Ascending aorta (tissue), 2 donors: ENCODE results near the gene KIAA0040. TPM values are rescaled to one million over a fixed set of nuclear protein-coding genes. Genes with fewer than 3 reads are reported as not detected.

Experiments
- DNase-seq, 2 donors: peaks; one replicate each; pipeline ENCODE4 v3.0.0-alpha.2; 2019; ENCODE audit warnings: low spot score in 2 of 2
- H3K27ac ChIP-seq, 2 donors: fragments of 200-600 bp; sonication (generic); one replicate each; pipeline ENCODE4 v1.5.1; 2016 to 2017; ENCODE audit warnings: mild to moderate bottlenecking in 1 of 2
- H3K27me3 ChIP-seq: fragments of 200-600 bp; sonication (generic); one replicate; pipeline ENCODE4 v1.5.1; 2017
- H3K36me3 ChIP-seq, 2 donors: fragments of 200-600 bp; sonication (generic); one replicate each; pipeline ENCODE4 v1.5.1; 2016
- H3K4me1 ChIP-seq, 2 donors: fragments of 200-600 bp; sonication (generic); one replicate each; pipeline ENCODE4 v1.5.1; 2016 to 2017; ENCODE audit warnings: mild to moderate bottlenecking in 1 of 2
- H3K4me3 ChIP-seq, 2 donors: fragments of 200-600 bp; sonication (generic); one replicate each; pipeline ENCODE4 v1.5.1; 2016 to 2017; ENCODE audit warnings: mild to moderate bottlenecking in 1 of 2
- H3K9me3 ChIP-seq, 2 donors: fragments of 200-600 bp; sonication (generic); one replicate each; pipeline ENCODE4 v1.5.1; 2016
- CTCF ChIP-seq, 3 experiments: fragments of 200-600 bp in 2 of 3; fragments of 450-650 bp in 1 of 3; sonication (generic) in 2 of 3; IDR thresholded peaks; one replicate each; pipeline ENCODE4 v1.5.1; 2016 to 2019; ENCODE audit warnings: antibody characterized with exemption in 3 of 3, mild to moderate bottlenecking in 1 of 3, moderate library complexity in 1 of 3
- intact Hi-C: fragments of 100-400 bp; cut with DNase I; formaldehyde crosslinking; loops from one replicate; pipeline ENCODE4 v1.15.1; 2023
- total RNA-seq: library from RNA; depleted of rRNA; stranded (reverse); fragments of >200 nt; gene quantifications from one replicate; pipeline ENCODE4 v1.1.0, GENCODE V29; 2016

KIAA0040 gene
- total RNA-seq, 1 donor from 2014 or later, result 36.7 TPM

GRCh38 chr1:175130649-175131045 lies 61.9 kb downstream of the KIAA0040 start:
- TF ChIP-seq CTCF (IDR thresholded peaks at IDR 0.05), result no peak
- H3K9me3 ChIP-seq, result no peaks in the 10 kb centered on the region
- no peak overlapping the region for H3K4me3 ChIP-seq
- DNase-seq, result no peak
- no peaks in the 10 kb centered on the region for H3K27me3 ChIP-seq
- intact Hi-C loops, result no loop called here
- H3K27ac ChIP-seq, result no peak overlapping the region
- no peaks in the 10 kb centered on the region for H3K36me3 ChIP-seq
- peaks cover 0 to 7% of the 10 kb centered on the region in 2 donors for H3K4me1 ChIP-seq

- peaks cover 0 to 7% of the 10 kb centered on the region in 2 donors for H3K4me1 ChIP-seq
- intact Hi-C loops, result loop anchor here (10.0 kb wide), 1 partner anchor 355 kb away; no protein-coding TSS in a partner anchor
- H3K9me3 ChIP-seq, result no peaks in the 10 kb centered on the region
- no peak for DNase-seq
- no peak overlapping the region for H3K4me3 ChIP-seq
- no peaks in the 10 kb centered on the region for H3K36me3 ChIP-seq
- H3K27ac ChIP-seq, result no peak overlapping the region
- TF ChIP-seq CTCF (IDR thresholded peaks at IDR 0.05), result no peak
- H3K27me3 ChIP-seq, result no peaks in the 10 kb centered on the region
Measured at GRCh38 chr1:175129997-175130648, 62.5 kb downstream of the KIAA0040 start.

GRCh38 chr1:175129644-175129996 lies 63.0 kb downstream of the KIAA0040 start:
- no peak overlapping the region for H3K4me3 ChIP-seq
- DNase-seq, result no peak
- H3K27me3 ChIP-seq, result no peaks in the 10 kb centered on the region
- intact Hi-C loops, result loop anchor here (10.0 kb wide), 1 partner anchor 355 kb away; no protein-coding TSS in a partner anchor
- TF ChIP-seq CTCF (IDR thresholded peaks at IDR 0.05), result no peak
- H3K4me1 ChIP-seq, result peaks cover 0 to 7% of the 10 kb centered on the region in 2 donors
- no peaks in the 10 kb centered on the region for H3K9me3 ChIP-seq
- H3K36me3 ChIP-seq, result no peaks in the 10 kb centered on the region
- no peak overlapping the region for H3K27ac ChIP-seq

GRCh38 chr1:175129182-175129581 lies 63.4 kb downstream of the KIAA0040 start:
- Histone ChIP-seq H3K27ac (no peak overlapping the region), H3K36me3 (no peaks in the 10 kb centered on the region), H3K4me1 (peaks cover 0 to 7% of the 10 kb centered on the region in 2 donors), H3K27me3 (no peaks in the 10 kb centered on the region), H3K4me3 (no peak overlapping the region), H3K9me3 (no peaks in the 10 kb centered on the region)
- TF ChIP-seq CTCF (IDR thresholded peaks at IDR 0.05), result no peak
- no peak for DNase-seq
- intact Hi-C loops, result loop anchor here (10.0 kb wide), 1 partner anchor 354 kb away; no protein-coding TSS in a partner anchor

GRCh38 chr1:175128523-175128922 lies 64.1 kb downstream of the KIAA0040 start:
- peaks cover 0 to 7% of the 10 kb centered on the region in 2 donors for H3K4me1 ChIP-seq
- H3K27ac ChIP-seq, result no peak overlapping the region
- H3K36me3 ChIP-seq, result no peaks in the 10 kb centered on the region
- no peaks in the 10 kb centered on the region for H3K27me3 ChIP-seq
- H3K9me3 ChIP-seq, result no peaks in the 10 kb centered on the region
- no peak overlapping the region for H3K4me3 ChIP-seq
- TF ChIP-seq CTCF (IDR thresholded peaks at IDR 0.05), result no peak
- intact Hi-C loops, result loop anchor here (10.0 kb wide), 1 partner anchor 354 kb away; no protein-coding TSS in a partner anchor
- no peak for DNase-seq
